ENCODE data around the gene KIRREL3. TPM values are rescaled to one million over a fixed set of nuclear protein-coding genes. Genes with fewer than 3 reads are reported as not detected.

The KIRREL3 gene
- total and polyA plus RNA-seq, 9 of the 15 experiments (the other 6 are each of a cell fraction or from before 2014, with no cell fraction given) = 0.04 to 0.10 TPM; not detected in 7

- TF ChIP-seq REST (IDR thresholded peaks at IDR 0.05; ENCODE audit: borderline replicate concordance) = peak; percentile 22; the same call in 1 of the 2 replicates
- TF ChIP-seq REST (CRISPR knock-in tag; IDR thresholded peaks at IDR 0.05; ENCODE audit: low read depth) = no peak
- TF ChIP-seq, protein P1, sequence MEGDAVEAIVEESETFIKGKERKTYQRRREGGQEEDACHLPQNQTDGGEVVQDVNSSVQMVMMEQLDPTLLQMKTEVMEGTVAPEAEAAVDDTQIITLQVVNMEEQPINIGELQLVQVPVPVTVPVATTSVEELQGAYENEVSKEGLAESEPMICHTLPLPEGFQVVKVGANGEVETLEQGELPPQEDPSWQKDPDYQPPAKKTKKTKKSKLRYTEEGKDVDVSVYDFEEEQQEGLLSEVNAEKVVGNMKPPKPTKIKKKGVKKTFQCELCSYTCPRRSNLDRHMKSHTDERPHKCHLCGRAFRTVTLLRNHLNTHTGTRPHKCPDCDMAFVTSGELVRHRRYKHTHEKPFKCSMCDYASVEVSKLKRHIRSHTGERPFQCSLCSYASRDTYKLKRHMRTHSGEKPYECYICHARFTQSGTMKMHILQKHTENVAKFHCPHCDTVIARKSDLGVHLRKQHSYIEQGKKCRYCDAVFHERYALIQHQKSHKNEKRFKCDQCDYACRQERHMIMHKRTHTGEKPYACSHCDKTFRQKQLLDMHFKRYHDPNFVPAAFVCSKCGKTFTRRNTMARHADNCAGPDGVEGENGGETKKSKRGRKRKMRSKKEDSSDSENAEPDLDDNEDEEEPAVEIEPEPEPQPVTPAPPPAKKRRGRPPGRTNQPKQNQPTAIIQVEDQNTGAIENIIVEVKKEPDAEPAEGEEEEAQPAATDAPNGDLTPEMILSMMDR (IDR thresholded peaks at IDR 0.05 in 2 of 3, conservative IDR thresholded peaks at IDR 0.05 in 1 of 3; ENCODE audit: insufficient read depth in 2 of 3, low read depth in 1 of 3, low read length in 3 of 3) = peak; percentile 37 to 60 (median 51); a peak in 5 of 6 replicates
- peak in 1 of 2 experiments; percentile 39; a peak in 2 of 4 replicates for TF ChIP-seq RAD21 (CRISPR knock-in tag; conservative IDR thresholded peaks at IDR 0.05 in 1 of 2, IDR thresholded peaks at IDR 0.05 in 1 of 2)
Observed at GRCh38 chr11:126411971-126412381, 588.6 kb downstream of the KIRREL3 start (continued).

Data from K562 (cell line).